HL-60 (cell line): ENCODE measurements around the gene BLTP3B.

Experiments
- DNase-seq, 2 experiments: peaks; one replicate each; pipeline ENCODE4 v3.0.0-alpha.2; 2010 to 2020; ENCODE audit warnings: low read depth in 1 of 2, low spot score in 1 of 2
- H3K27ac ChIP-seq: fragments of 250-450 bp; sonication (Bioruptor Pico); replicated peaks from 2 replicates; pipeline ENCODE4 v1.5.1; 2020; ENCODE audit warnings: mild to moderate bottlenecking, moderate library complexity
- H3K27me3 ChIP-seq: fragments of 250-450 bp; sonication (Bioruptor Pico); 2 replicates; pipeline ENCODE4 v1.5.1; 2021; ENCODE audit warnings: mild to moderate bottlenecking, moderate library complexity; ENCODE audit not compliant: insufficient read depth, poor library complexity, severe bottlenecking
- H3K4me3 ChIP-seq: replicated peaks from 2 replicates; pipeline ENCODE4 v1.5.1; 2011; ENCODE audit warnings: mild to moderate bottlenecking, control low read depth, low read length; ENCODE audit not compliant: insufficient read depth
- GABPA ChIP-seq: IDR thresholded peaks from 2 replicates; pipeline ENCODE4 v1.6.1; 2012; ENCODE audit warnings: low read depth
- POLR2AphosphoS5 ChIP-seq: IDR thresholded peaks from 2 replicates; pipeline ENCODE4 v1.6.1; 2012; ENCODE audit warnings: low read depth
- SPI1 ChIP-seq: IDR thresholded peaks from 2 replicates; pipeline ENCODE4 v1.6.1; 2012; ENCODE audit warnings: low read depth, mild to moderate bottlenecking, borderline replicate concordance
- TF ChIP-seq, protein P1 (sequence below): IDR thresholded peaks from one replicate; pipeline ENCODE4 v1.5.1; 2011; ENCODE audit warnings: low read length, control low read depth, inconsistent platforms; ENCODE audit not compliant: insufficient read depth
- TF ChIP-seq, protein P2 (sequence below): IDR thresholded peaks from 2 replicates; pipeline ENCODE4 v1.6.1; 2012; ENCODE audit warnings: low read depth; ENCODE audit not compliant: insufficient replicate concordance

The BLTP3B gene

DNA sequence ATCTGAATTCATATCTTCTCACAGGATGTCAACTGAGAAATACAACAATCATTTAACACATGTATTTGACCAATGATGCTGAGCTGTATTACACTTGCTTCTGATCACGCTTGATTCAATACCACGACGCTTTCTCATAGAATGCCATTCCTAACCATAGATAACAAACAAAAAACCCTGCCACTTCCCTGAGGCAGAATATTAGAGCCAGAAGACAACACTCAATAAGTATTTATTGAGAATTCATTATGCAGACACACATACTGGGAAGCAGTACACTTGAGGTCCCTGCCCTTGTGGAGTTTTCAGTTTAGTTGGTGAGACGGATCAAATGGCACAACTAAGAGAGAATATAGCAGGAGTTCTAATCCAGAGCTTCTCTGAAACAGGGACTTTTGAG, 32.4 kb downstream of the BLTP3B start:
- H3K4me3 ChIP-seq, result no peak overlapping the region
- H3K27ac ChIP-seq, result no peak overlapping the region
- DNase-seq, result no peak
- H3K27me3 ChIP-seq, result no peaks in the 10 kb centered on the region
- no peak for TF ChIP-seq GABPA
- TF ChIP-seq, protein P1, sequence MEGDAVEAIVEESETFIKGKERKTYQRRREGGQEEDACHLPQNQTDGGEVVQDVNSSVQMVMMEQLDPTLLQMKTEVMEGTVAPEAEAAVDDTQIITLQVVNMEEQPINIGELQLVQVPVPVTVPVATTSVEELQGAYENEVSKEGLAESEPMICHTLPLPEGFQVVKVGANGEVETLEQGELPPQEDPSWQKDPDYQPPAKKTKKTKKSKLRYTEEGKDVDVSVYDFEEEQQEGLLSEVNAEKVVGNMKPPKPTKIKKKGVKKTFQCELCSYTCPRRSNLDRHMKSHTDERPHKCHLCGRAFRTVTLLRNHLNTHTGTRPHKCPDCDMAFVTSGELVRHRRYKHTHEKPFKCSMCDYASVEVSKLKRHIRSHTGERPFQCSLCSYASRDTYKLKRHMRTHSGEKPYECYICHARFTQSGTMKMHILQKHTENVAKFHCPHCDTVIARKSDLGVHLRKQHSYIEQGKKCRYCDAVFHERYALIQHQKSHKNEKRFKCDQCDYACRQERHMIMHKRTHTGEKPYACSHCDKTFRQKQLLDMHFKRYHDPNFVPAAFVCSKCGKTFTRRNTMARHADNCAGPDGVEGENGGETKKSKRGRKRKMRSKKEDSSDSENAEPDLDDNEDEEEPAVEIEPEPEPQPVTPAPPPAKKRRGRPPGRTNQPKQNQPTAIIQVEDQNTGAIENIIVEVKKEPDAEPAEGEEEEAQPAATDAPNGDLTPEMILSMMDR, result no peak
- no peak for TF ChIP-seq POLR2AphosphoS5
- TF ChIP-seq SPI1, result no peak
- TF ChIP-seq, protein P2, sequence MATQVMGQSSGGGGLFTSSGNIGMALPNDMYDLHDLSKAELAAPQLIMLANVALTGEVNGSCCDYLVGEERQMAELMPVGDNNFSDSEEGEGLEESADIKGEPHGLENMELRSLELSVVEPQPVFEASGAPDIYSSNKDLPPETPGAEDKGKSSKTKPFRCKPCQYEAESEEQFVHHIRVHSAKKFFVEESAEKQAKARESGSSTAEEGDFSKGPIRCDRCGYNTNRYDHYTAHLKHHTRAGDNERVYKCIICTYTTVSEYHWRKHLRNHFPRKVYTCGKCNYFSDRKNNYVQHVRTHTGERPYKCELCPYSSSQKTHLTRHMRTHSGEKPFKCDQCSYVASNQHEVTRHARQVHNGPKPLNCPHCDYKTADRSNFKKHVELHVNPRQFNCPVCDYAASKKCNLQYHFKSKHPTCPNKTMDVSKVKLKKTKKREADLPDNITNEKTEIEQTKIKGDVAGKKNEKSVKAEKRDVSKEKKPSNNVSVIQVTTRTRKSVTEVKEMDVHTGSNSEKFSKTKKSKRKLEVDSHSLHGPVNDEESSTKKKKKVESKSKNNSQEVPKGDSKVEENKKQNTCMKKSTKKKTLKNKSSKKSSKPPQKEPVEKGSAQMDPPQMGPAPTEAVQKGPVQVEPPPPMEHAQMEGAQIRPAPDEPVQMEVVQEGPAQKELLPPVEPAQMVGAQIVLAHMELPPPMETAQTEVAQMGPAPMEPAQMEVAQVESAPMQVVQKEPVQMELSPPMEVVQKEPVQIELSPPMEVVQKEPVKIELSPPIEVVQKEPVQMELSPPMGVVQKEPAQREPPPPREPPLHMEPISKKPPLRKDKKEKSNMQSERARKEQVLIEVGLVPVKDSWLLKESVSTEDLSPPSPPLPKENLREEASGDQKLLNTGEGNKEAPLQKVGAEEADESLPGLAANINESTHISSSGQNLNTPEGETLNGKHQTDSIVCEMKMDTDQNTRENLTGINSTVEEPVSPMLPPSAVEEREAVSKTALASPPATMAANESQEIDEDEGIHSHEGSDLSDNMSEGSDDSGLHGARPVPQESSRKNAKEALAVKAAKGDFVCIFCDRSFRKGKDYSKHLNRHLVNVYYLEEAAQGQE, result no peak

DNA sequence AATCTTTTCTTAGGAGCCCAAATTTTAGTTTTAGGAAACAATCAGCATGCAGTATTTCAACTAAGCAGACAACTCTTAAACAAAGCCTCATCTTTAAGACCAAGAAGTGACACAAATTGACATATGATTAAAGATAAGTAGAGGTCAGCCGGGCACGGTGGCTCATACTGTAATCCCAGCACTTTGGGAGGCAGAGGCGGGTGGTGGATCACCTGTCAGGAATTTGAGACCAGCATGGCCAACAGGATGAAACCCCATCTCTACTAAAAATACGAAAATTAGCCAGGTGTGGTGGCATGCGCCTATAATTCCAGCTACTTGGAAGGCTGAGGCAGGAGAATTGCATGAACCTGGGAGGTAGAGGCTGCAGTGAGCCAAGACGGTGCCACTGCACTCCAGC, 35.8 kb downstream of the BLTP3B start:
- DNase-seq, result no peak
- no peaks in the 10 kb centered on the region for H3K27me3 ChIP-seq

DNA sequence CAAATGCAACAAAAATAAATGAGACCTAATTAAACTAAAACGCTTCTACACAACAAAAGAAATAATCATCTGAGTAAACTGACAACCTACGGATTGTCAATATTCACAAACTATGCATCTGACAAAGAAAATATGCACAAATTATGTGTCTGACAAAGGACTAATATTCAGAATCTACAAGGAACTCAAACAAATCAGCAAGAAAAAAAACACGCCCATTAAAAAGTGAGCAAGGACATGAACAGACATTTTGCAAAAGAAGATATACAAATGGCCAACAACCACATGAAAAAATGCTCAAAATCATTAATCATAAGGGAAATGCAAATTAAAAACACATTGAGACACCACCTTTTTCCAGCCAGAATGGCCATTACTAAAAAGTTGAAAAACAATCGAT, 37.0 kb downstream of the BLTP3B start:
- Histone ChIP-seq H3K4me3 (no peak overlapping the region), H3K27me3 (no peaks in the 10 kb centered on the region), H3K27ac (no peak overlapping the region)
- DNase-seq, result no peak
- TF ChIP-seq SPI1, result no peak
- TF ChIP-seq GABPA, result no peak
- TF ChIP-seq, protein P1, result no peak
- TF ChIP-seq, protein P2, result no peak
- TF ChIP-seq POLR2AphosphoS5, result no peak

More for the DNA sequence above, 35.8 kb downstream of the BLTP3B start:
- TF ChIP-seq, protein P1, result no peak
- TF ChIP-seq POLR2AphosphoS5 (no peak), SPI1 (no peak), GABPA (no peak)
- TF ChIP-seq, protein P2, result no peak
- Histone ChIP-seq H3K27ac (no peak overlapping the region), H3K4me3 (no peak overlapping the region)
